Fibroblast of lung (primary cell): Measurements from ENCODE around the gene KCTD2. TPM values are rescaled to one million over a fixed set of nuclear protein-coding genes. Genes with fewer than 3 reads are reported as not detected.

Experiments used
- DNase-seq, 2 donors: peaks; one replicate each; pipeline versions ENCODE4 v3.0.0 to v3.0.0-alpha.2; 2010; ENCODE audit warnings: low read depth in 2 of 2
- H2AFZ ChIP-seq: 2 replicates; pipeline ENCODE4 v1.5.1; 2012; ENCODE audit warnings: low read length, control low read depth, inconsistent platforms
- H3K27ac ChIP-seq: 2 replicates; pipeline ENCODE4 v1.5.1; 2011; ENCODE audit warnings: low read length, control low read depth; ENCODE audit not compliant: insufficient read depth
- H3K27me3 ChIP-seq: 2 replicates; pipeline ENCODE4 v1.5.1; 2011; ENCODE audit warnings: mild to moderate bottlenecking, low read length; ENCODE audit not compliant: control insufficient read depth, insufficient read depth
- H3K36me3 ChIP-seq: 2 replicates; pipeline ENCODE4 v1.5.1; 2011; ENCODE audit warnings: low read length; ENCODE audit not compliant: control insufficient read depth, insufficient read depth
- H3K4me1 ChIP-seq: 2 replicates; pipeline ENCODE4 v1.5.1; 2011; ENCODE audit warnings: low read length; ENCODE audit not compliant: control insufficient read depth, insufficient read depth; ENCODE audit errors: extremely low read depth
- H3K4me2 ChIP-seq: 2 replicates; pipeline ENCODE4 v1.5.1; 2011; ENCODE audit warnings: low read length, control low read depth; ENCODE audit not compliant: insufficient read depth; ENCODE audit errors: extremely low read depth
- H3K4me3 ChIP-seq, 4 experiments: fragments of 200-600 bp in 1 of 4; sonication (generic) in 1 of 4; replicated peaks in 1 of 4; 2 replicates each; pipeline ENCODE4 v1.5.1; 2011 to 2016; ENCODE audit warnings: low read length in 4 of 4, low read depth in 3 of 4, mild to moderate bottlenecking in 3 of 4, control low read depth in 2 of 4, inconsistent platforms in 1 of 4, mixed read lengths in 1 of 4; ENCODE audit not compliant: insufficient read depth in 1 of 4; ENCODE audit errors: control extremely low read depth in 1 of 4
- H3K79me2 ChIP-seq: 2 replicates; pipeline ENCODE4 v1.5.1; 2012; ENCODE audit warnings: mild to moderate bottlenecking, low read length, inconsistent platforms; ENCODE audit not compliant: control insufficient read depth, insufficient read depth
- H3K9ac ChIP-seq: 2 replicates; pipeline ENCODE4 v1.5.1; 2011; ENCODE audit warnings: mild to moderate bottlenecking, low read length, control low read depth; ENCODE audit not compliant: insufficient read depth
- H3K9me3 ChIP-seq: 2 replicates; pipeline ENCODE4 v1.5.1; 2012; ENCODE audit warnings: low read depth, low read length; ENCODE audit not compliant: control insufficient read depth, insufficient read depth
- H4K20me1 ChIP-seq: 2 replicates; pipeline ENCODE4 v1.5.1; 2011; ENCODE audit warnings: low read length; ENCODE audit not compliant: control insufficient read depth, insufficient read depth; ENCODE audit errors: extremely low read depth
- CTCF ChIP-seq, 2 donors: IDR thresholded peaks in 1 of 2; conservative IDR thresholded peaks in 1 of 2; 1 replicate in 1 of 2; 2 replicates in 1 of 2; pipeline ENCODE4 v1.5.1; 2011 to 2012; ENCODE audit warnings: low read length in 2 of 2, control low read depth in 1 of 2, inconsistent platforms in 1 of 2, low read depth in 1 of 2, mild to moderate bottlenecking in 1 of 2
- EZH2 ChIP-seq: IDR thresholded peaks from 2 replicates; pipeline ENCODE4 v1.5.1; 2012; ENCODE audit warnings: low read length, control low read depth, mild to moderate bottlenecking; ENCODE audit errors: missing control alignments
- polyA plus RNA-seq, 2 donors: library from polyadenylated mRNA; depleted of rRNA in 1 of 2; stranded (reverse) in 1 of 2; unstranded in 1 of 2; fragments of >200 nt; gene quantifications; 2 replicates each; pipeline ENCODE4 v1.2.1, GENCODE V29; 2011 to 2012; ENCODE audit warnings: missing spikeins in 1 of 2
- total RNA-seq: library from RNA; depleted of rRNA; stranded (reverse); fragments of >200 nt; gene quantifications from 2 replicates; pipeline ENCODE4 v1.2.1, GENCODE V29; 2014

The KCTD2 gene
- total and polyA plus RNA-seq, 2 donors (not counting 1 experiment from before 2014, with no cell fraction given): 17.7 to 29.5 TPM

GRCh38 chr17:75010683-75011400 is 36.2 kb upstream of the KCTD2 start:
- no peak overlapping the region for H3K9ac ChIP-seq
- no peaks in the 10 kb centered on the region for H3K9me3 ChIP-seq
- no peak overlapping the region for H3K4me2 ChIP-seq
- TF ChIP-seq CTCF (conservative IDR thresholded peaks at IDR 0.05 in 1 of 2, IDR thresholded peaks at IDR 0.05 in 1 of 2; ENCODE audit: low read depth in 1 of 2, low read length in 2 of 2): no peak
- no peak for TF ChIP-seq EZH2
- no peak overlapping the region for H3K27ac ChIP-seq
- peaks cover 11% of the 10 kb centered on the region for H3K4me1 ChIP-seq
- no peaks in the 10 kb centered on the region for H3K36me3 ChIP-seq
- no peak overlapping the region for H3K4me3 ChIP-seq
- no peaks in the 10 kb centered on the region for H3K27me3 ChIP-seq
- peak in 1 of 2 donors; percentile 42 for DNase-seq
- no peak overlapping the region for H2AFZ ChIP-seq
- H3K79me2 ChIP-seq: peaks cover 16% of the 10 kb centered on the region
- H4K20me1 ChIP-seq: no peaks in the 10 kb centered on the region

GRCh38 chr17:75011401-75012095 is 35.5 kb upstream of the KCTD2 start:
- no peak for TF ChIP-seq EZH2
- no peak for TF ChIP-seq CTCF (conservative IDR thresholded peaks at IDR 0.05 in 1 of 2, IDR thresholded peaks at IDR 0.05 in 1 of 2; ENCODE audit: low read depth in 1 of 2, low read length in 2 of 2)
- Histone ChIP-seq H3K9me3 (no peaks in the 10 kb centered on the region), H2AFZ (peak overlapping the region; percentile 94), H3K4me1 (peaks cover 11% of the 10 kb centered on the region), H3K4me2 (peak overlapping the region; percentile 98), H3K4me3 (peak overlapping the region; percentile 59 to 97 (median 81)), H3K79me2 (peaks cover 16% of the 10 kb centered on the region), H3K36me3 (no peaks in the 10 kb centered on the region), H3K9ac (no peak overlapping the region), H3K27ac (peak overlapping the region; percentile 86), H3K27me3 (no peaks in the 10 kb centered on the region), H4K20me1 (no peaks in the 10 kb centered on the region)
- peak; percentile 59 to 74 for DNase-seq

GRCh38 chr17:75012096-75012345 is 35.0 kb upstream of the KCTD2 start:
- no peaks in the 10 kb centered on the region for H4K20me1 ChIP-seq
- H3K4me2 ChIP-seq: peak overlapping the region; percentile 98
- peak overlapping the region; percentile 59 to 97 (median 81) for H3K4me3 ChIP-seq
- peak overlapping the region; percentile 93 for H3K9ac ChIP-seq
- H3K27ac ChIP-seq: peak overlapping the region; percentile 86
- H3K79me2 ChIP-seq: peaks cover 16% of the 10 kb centered on the region
- peaks cover 11% of the 10 kb centered on the region for H3K4me1 ChIP-seq
- TF ChIP-seq EZH2 (no peak), CTCF (conservative IDR thresholded peaks at IDR 0.05 in 1 of 2, IDR thresholded peaks at IDR 0.05 in 1 of 2; ENCODE audit: low read depth in 1 of 2, low read length in 2 of 2) (no peak)
- no peaks in the 10 kb centered on the region for H3K9me3 ChIP-seq
- no peak for DNase-seq
- peak overlapping the region; percentile 94 for H2AFZ ChIP-seq
- no peaks in the 10 kb centered on the region for H3K27me3 ChIP-seq
- no peaks in the 10 kb centered on the region for H3K36me3 ChIP-seq
